HG03457 (cell line): ENCODE data around the gene MFSD6.

Source experiments
- ATAC-seq: cut with Tn5 transposase; IDR thresholded peaks from one replicate; pipeline ENCODE4 v1.9.1; 2021; ENCODE audit warnings: moderate number of reproducible peaks; ENCODE audit not compliant: unreplicated experiment

The MFSD6 gene

DNA sequence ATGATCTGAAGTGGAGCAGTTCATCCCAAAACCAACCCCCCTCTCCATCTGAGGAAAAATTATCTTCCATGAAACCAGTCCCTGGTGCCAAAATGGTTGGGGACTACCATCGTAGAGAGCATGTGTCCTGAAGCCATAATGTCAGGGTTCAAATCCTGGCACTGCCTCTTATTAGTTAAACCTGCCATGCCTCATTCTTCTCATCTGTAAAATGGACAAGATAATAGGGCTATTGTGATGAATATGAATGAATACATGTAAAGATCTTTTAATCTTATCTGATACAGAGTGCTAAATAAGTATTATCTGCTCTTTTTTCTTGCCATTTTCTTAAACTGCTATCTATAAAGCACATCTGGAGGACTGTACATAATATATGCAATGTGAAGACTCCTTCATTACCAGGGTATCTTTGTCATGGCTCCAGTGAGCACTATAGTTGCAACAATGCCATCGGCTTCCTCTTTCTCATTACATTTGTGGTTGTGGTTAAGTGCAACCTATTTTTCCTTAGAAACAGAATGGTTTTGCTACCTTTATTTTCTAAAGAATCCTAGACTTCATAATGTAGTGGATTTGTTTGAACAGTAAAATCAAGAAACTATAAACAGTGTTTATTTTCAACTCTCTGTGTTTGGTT is 27.0 kb downstream of the MFSD6 start:
- ATAC-seq: no peak

DNA sequence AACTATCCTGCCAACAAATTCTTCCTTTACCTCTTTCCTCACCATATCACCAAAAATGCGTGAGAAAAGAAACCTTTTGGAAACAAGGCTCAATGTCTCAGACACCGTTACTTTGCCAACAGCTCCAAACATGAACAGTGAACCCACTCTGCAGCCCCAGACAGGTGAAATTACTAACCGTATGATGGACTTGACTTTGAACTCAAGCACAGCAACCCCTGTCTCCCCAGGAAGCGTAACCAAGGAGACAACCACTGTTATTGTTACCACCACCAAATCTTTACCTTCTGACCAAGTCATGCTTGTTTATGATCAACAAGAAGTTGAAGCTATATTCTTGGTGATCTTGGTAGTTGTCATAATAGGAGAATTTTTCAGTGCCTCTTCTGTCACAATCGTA is 28.4 kb downstream of the MFSD6 start:
- ATAC-seq: no peak

GRCh38 chr2:190440113-190440512 is 32.0 kb downstream of the MFSD6 start:
- ATAC-seq: no peak

DNA sequence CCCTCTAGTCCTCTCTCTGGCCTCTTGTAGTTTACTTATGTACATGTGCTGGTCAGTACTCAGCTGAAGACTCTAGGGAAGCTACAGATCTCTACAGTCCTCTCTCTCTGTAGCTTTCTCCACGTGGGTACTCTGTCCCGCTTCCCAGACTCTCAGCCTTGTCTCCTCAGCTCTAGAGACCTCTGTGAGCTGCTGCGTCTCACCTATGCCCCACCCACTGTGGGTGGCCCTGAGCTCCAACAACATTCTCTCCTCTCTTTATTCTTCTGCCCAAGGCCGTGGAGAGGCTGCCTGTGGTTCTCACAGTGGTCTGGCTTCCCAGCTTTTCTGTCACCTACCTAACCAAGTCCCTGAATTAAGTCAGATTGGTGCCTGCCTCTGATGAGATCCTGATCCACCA is 33.4 kb downstream of the MFSD6 start:
- ATAC-seq: no peak

DNA sequence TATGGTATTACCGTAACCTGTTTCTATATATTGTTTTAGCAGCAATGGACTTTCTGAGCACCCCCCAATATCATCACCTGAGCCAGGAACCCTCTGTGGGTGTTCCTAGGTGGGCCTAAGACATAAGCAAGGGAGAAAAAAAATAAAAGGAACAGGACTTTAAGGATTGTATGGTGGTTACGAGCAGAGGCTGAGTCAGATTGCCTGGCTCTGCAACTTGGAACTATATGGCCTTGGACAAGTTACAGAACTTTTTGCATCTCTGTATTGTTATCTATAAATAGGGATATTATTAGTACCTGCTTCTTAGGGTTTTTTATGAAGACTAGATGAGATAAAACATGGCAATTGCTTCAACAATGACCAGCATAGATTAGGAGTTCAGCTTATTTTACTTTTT is 34.9 kb downstream of the MFSD6 start:
- ATAC-seq: no peak

GRCh38 chr2:190443778-190444481 is 35.8 kb downstream of the MFSD6 start:
- ATAC-seq: no peak

- ATAC-seq: no peak
Measured at GRCh38 chr2:190444976-190445375, 36.8 kb downstream of the MFSD6 start.

GRCh38 chr2:190446193-190446592 is 38.0 kb downstream of the MFSD6 start:
- ATAC-seq: no peak

- ATAC-seq: no peak
Measured at GRCh38 chr2:190446750-190447516, 38.8 kb downstream of the MFSD6 start.

DNA sequence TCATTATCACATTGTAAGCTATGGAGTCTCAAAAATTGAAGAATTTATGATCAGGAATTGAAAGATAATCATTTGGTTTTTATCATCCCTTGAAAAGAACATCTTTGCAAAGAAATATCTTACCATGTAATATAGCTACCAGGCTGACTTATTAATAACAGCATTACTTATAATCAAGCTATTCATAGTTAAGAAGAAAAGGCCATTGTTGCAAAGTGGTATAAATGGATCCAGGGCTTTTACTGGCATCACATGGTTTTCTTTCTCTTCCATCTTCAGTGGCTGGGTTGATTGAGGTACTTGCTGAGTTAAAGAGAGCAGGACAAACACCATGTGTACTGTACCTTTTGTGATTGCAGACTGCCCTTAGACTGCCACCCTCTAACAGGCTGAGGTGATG is 39.6 kb downstream of the MFSD6 start:
- no peak for ATAC-seq

DNA sequence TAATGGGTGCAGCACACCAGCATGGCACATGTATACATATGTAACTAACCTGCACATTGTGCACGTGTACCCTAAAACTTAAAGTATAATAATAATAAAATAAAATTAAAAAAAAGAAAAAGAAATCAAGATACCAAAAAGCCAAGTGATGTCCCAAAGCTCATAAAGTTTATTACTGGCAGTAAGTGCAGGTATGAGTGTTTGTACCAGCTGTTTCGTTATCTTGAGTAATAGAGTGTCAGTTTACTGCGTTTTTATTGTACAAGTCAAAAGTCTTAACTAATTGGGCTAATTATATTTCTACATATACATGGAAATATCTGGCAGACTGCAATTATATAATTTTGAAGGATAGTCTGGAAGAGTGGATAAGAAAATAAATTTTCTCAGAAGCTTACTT is 41.8 kb downstream of the MFSD6 start:
- ATAC-seq: no peak

GRCh38 chr2:190450363-190450762 is 42.2 kb downstream of the MFSD6 start:
- no peak for ATAC-seq

- ATAC-seq: no peak
Measured at GRCh38 chr2:190451561-190452176, 43.5 kb downstream of the MFSD6 start.

DNA sequence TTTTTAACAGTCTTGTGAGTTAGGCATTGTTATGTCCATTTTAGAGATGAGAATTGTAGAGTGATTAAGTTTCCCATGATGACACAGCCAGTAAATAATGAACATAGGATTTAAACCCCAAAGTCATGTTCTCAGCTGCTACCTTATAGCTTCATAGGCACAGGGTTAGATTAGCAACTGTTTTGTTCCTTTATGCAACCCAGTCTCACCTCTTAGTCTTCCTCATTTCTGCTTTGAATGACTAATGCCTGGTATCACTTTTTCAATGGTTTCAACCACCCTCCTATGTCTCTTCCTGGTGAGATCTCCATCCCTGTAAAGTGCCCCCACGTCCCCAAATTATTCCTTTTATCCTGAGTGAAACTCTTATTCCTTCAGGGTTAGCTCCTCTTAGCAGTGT is 44.3 kb downstream of the MFSD6 start:
- ATAC-seq: no peak

- no peak for ATAC-seq
Measured at GRCh38 chr2:190454795-190455194, 46.6 kb downstream of the MFSD6 start.

GRCh38 chr2:190455358-190456095 is 47.4 kb downstream of the MFSD6 start:
- ATAC-seq: no peak

DNA sequence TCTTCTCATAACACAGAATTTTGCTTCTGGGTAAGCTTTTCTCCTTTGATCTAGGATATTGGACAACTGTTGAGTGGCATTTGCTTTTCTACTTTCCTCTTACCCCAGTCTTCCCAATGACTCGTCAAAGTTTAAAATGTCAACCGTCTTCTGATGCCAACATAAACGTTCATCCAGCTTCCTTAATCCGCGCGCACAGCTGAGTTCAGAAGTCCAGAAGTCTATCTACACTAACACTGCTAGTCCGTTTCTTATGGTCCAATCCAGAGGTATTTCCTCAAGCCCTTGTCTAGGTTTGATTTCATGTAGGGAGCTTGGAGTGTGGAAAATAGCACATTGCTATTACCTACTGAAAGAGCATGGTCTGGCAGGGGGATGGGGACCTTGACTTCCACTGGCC is 48.7 kb downstream of the MFSD6 start:
- no peak for ATAC-seq

GRCh38 chr2:190457256-190457655 is 49.1 kb downstream of the MFSD6 start:
- no peak for ATAC-seq

- no peak for ATAC-seq
Measured at GRCh38 chr2:190458352-190459107, 50.4 kb downstream of the MFSD6 start.

DNA sequence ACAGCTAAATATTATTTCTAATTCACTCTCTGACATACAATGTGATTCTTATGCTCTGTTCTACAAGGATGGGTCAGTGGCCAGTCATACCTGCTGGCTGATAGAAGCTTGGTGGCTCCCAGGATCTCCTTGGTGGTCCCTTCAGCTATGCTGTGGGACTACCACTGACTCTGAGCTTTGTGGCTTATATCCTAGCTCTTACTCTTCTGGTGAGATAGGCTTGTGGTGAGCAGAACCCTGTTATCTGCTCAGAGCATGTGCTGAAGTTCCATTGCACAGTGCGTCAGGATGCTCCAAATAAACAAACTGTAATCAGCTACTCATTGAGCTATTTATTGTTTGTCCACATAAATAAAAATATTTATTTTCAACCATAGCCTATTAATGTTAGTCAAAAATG is 51.7 kb downstream of the MFSD6 start:
- no peak for ATAC-seq
